H9 (cell line): ENCODE results near the gene AGXT. TPM values are rescaled to one million over a fixed set of nuclear protein-coding genes. Genes with fewer than 3 reads are reported as not detected.

Source experiments
- DNase-seq: peaks from one replicate; pipeline ENCODE4 v3.0.0-alpha.2; 2017
- H2AFZ ChIP-seq: one replicate; pipeline ENCODE4 v1.6.1; 2013; ENCODE audit warnings: mild to moderate bottlenecking, low read length, control low read depth, moderate library complexity
- H2AK5ac ChIP-seq: 2 replicates; pipeline ENCODE4 v1.6.1; 2013; ENCODE audit warnings: low read length, control low read depth, mixed read lengths; ENCODE audit not compliant: insufficient read length
- H2BK120ac ChIP-seq: one replicate; pipeline ENCODE4 v1.6.1; 2013; ENCODE audit warnings: low read depth, mild to moderate bottlenecking, low read length, control low read depth, inconsistent platforms; ENCODE audit not compliant: poor library complexity, severe bottlenecking
- H2BK12ac ChIP-seq: 2 replicates; pipeline ENCODE4 v1.6.1; 2013; ENCODE audit warnings: low read length, control low read depth, mixed read lengths, low read depth; ENCODE audit not compliant: insufficient read length
- H2BK15ac ChIP-seq: 2 replicates; pipeline ENCODE4 v1.6.1; 2013; ENCODE audit warnings: low read depth, low read length, control low read depth
- H2BK20ac ChIP-seq: one replicate; pipeline ENCODE4 v1.6.1; 2013; ENCODE audit warnings: low read depth, mild to moderate bottlenecking, low read length, control low read depth, inconsistent platforms; ENCODE audit not compliant: poor library complexity, severe bottlenecking
- H2BK5ac ChIP-seq: 2 replicates; pipeline ENCODE4 v1.6.1; 2013; ENCODE audit warnings: low read length, control low read depth, mixed read lengths; ENCODE audit not compliant: insufficient read length
- H3K14ac ChIP-seq: 2 replicates; pipeline ENCODE4 v1.6.1; 2013; ENCODE audit warnings: low read length, control low read depth; ENCODE audit not compliant: insufficient read depth
- H3K18ac ChIP-seq: 2 replicates; pipeline ENCODE4 v1.6.1; 2013; ENCODE audit warnings: low read depth, mild to moderate bottlenecking, mixed read lengths, low read length, control low read depth; ENCODE audit not compliant: insufficient read length
- H3K23ac ChIP-seq: 2 replicates; pipeline ENCODE4 v1.6.1; 2013; ENCODE audit warnings: low read length, control low read depth, mixed read lengths, low read depth; ENCODE audit not compliant: insufficient read length
- H3K23me2 ChIP-seq: 2 replicates; pipeline ENCODE4 v1.6.1; 2013; ENCODE audit warnings: low read depth, mild to moderate bottlenecking, mixed read lengths, low read length, control low read depth; ENCODE audit not compliant: insufficient read length, poor library complexity, severe bottlenecking
- H3K27ac ChIP-seq: 2 replicates; pipeline ENCODE4 v1.5.1; 2013; ENCODE audit warnings: low read length, control low read depth, mixed read lengths, low read depth; ENCODE audit not compliant: insufficient read length
- H3K27me3 ChIP-seq: 2 replicates; pipeline ENCODE4 v1.6.1; 2013; ENCODE audit warnings: low read length, control low read depth, inconsistent platforms; ENCODE audit not compliant: insufficient read depth
- H3K4ac ChIP-seq: 2 replicates; pipeline ENCODE4 v1.6.1; 2013; ENCODE audit warnings: low read depth, mild to moderate bottlenecking, control low read depth, inconsistent platforms, low read length, moderate library complexity
- H3K4me1 ChIP-seq: 2 replicates; pipeline ENCODE4 v1.6.1; 2013; ENCODE audit warnings: low read length, control low read depth, inconsistent platforms; ENCODE audit not compliant: insufficient read depth
- H3K4me2 ChIP-seq: 2 replicates; pipeline ENCODE4 v1.6.1; 2013; ENCODE audit warnings: low read length, control low read depth, mixed read lengths; ENCODE audit not compliant: insufficient read length, insufficient read depth
- H3K56ac ChIP-seq: 2 replicates; pipeline ENCODE4 v1.6.1; 2013; ENCODE audit warnings: low read depth, mild to moderate bottlenecking, mixed read lengths, low read length, control low read depth; ENCODE audit not compliant: insufficient read length
- H3K79me1 ChIP-seq: 2 replicates; pipeline ENCODE4 v1.6.1; 2013; ENCODE audit warnings: low read depth, mild to moderate bottlenecking, moderate library complexity, low read length, control low read depth, inconsistent platforms; ENCODE audit not compliant: insufficient read depth, poor library complexity, severe bottlenecking
- H3K79me2 ChIP-seq: 2 replicates; pipeline ENCODE4 v1.6.1; 2013; ENCODE audit warnings: low read length, control low read depth, inconsistent platforms; ENCODE audit not compliant: insufficient read depth
- H3K9ac ChIP-seq: 2 replicates; pipeline ENCODE4 v1.6.1; 2013; ENCODE audit warnings: low read length, control low read depth, mixed read lengths; ENCODE audit not compliant: insufficient read length; ENCODE audit errors: extremely low read depth
- H3K9me3 ChIP-seq: one replicate; pipeline ENCODE4 v1.6.1; 2013; ENCODE audit warnings: low read depth, low read length, inconsistent platforms; ENCODE audit not compliant: control insufficient read depth
- H3T11ph ChIP-seq: one replicate; pipeline ENCODE4 v1.6.1; 2013; ENCODE audit warnings: mild to moderate bottlenecking, low read length, control low read depth, inconsistent platforms
- H4K20me1 ChIP-seq: one replicate; pipeline ENCODE4 v1.6.1; 2013; ENCODE audit not compliant: control insufficient read depth, insufficient read length, insufficient read depth
- H4K5ac ChIP-seq: 2 replicates; pipeline ENCODE4 v1.6.1; 2013; ENCODE audit warnings: low read depth, mild to moderate bottlenecking, mixed read lengths, low read length, control low read depth; ENCODE audit not compliant: insufficient read length
- H4K8ac ChIP-seq: replicated peaks from 2 replicates; pipeline ENCODE4 v1.6.1; 2013; ENCODE audit warnings: low read length, control low read depth, mixed read lengths, low read depth; ENCODE audit not compliant: insufficient read length
- H4K91ac ChIP-seq: 2 replicates; pipeline ENCODE4 v1.6.1; 2013; ENCODE audit warnings: low read depth, mild to moderate bottlenecking, moderate library complexity, mixed read lengths, low read length, control low read depth; ENCODE audit not compliant: insufficient read length
- H3K27ac Mint-ChIP-seq, 3 experiments: 2 replicates in 2 of 3; 3 replicates in 1 of 3; pipeline ENCODE4 v1.8.0; 2020 to 2021; ENCODE audit warnings: mixed read lengths in 3 of 3, mild to moderate bottlenecking in 1 of 3, moderate library complexity in 1 of 3
- H3K27me3 Mint-ChIP-seq: 2 replicates; pipeline ENCODE4 v1.8.0; 2021; ENCODE audit warnings: low read depth, mild to moderate bottlenecking, moderate library complexity, mixed read lengths
- H3K36me3 Mint-ChIP-seq, 3 experiments: 2 replicates in 2 of 3; 3 replicates in 1 of 3; pipeline ENCODE4 v1.8.0; 2020 to 2021; ENCODE audit warnings: low read depth in 3 of 3, mixed read lengths in 3 of 3; ENCODE audit not compliant: insufficient read depth in 1 of 3
- H3K4me1 Mint-ChIP-seq, 2 experiments: 2 replicates each; pipeline ENCODE4 v1.8.0; 2020; ENCODE audit warnings: mixed read lengths in 2 of 2
- H3K4me3 Mint-ChIP-seq, 2 experiments: 2 replicates in 1 of 2; 3 replicates in 1 of 2; pipeline ENCODE4 v1.8.0; 2020 to 2021; ENCODE audit warnings: mild to moderate bottlenecking in 2 of 2, mixed read lengths in 2 of 2, moderate library complexity in 1 of 2
- H3K9me3 Mint-ChIP-seq, 2 experiments: 2 replicates in 1 of 2; 3 replicates in 1 of 2; pipeline ENCODE4 v1.8.0; 2020; ENCODE audit warnings: mild to moderate bottlenecking in 2 of 2, mixed read lengths in 2 of 2, moderate library complexity in 1 of 2
- CTCF ChIP-seq: fragments of 200-600 bp; sonication (generic); conservative IDR thresholded peaks from 3 replicates; pipeline ENCODE4 v1.8.0; 2021; ENCODE audit warnings: antibody characterized with exemption, mild to moderate bottlenecking
- WGBS: extraction: QIAGEN DNeasy Blood & Tissue Kit; methylation state at CpG from one replicate; pipeline ENCODE4 v1.1.7; 2013; ENCODE audit warnings: missing lambda C conversion rate, low lambda C conversion rate, mixed read lengths; ENCODE audit not compliant: insufficient read length; ENCODE audit errors: extremely low coverage; 5-methylcytosine and 5-hydroxymethylcytosine counted together
- total RNA-seq: library from RNA; stranded (reverse); gene quantifications from 2 replicates; pipeline ENCODE4 v1.2.1, GENCODE V29; 2021

AGXT gene
- total RNA-seq, 1 experiment from 2014 or later, result not detected

GRCh38 chr2:240899468-240899865 is 30.8 kb downstream of the AGXT start:
- Histone ChIP-seq H3K27me3 (no peaks in the 10 kb centered on the region), H4K91ac (no peak overlapping the region), H3K18ac (no peak overlapping the region), H3K14ac (no peak overlapping the region), H2BK15ac (no peak overlapping the region), H2AK5ac (no peak overlapping the region), H3K4me1 (no peaks in the 10 kb centered on the region), H2BK120ac (no peak overlapping the region), H3T11ph (no peak overlapping the region), H3K4me2 (no peak overlapping the region), H4K8ac (no peak overlapping the region), H4K5ac (no peak overlapping the region), H2BK20ac (no peak overlapping the region), H3K23ac (no peak overlapping the region), H2BK12ac (no peak overlapping the region), H4K20me1 (no peaks in the 10 kb centered on the region), H3K56ac (no peak overlapping the region), H3K9me3 (no peaks in the 10 kb centered on the region), H3K4ac (no peak overlapping the region), H3K79me2 (no peaks in the 10 kb centered on the region), H3K9ac (no peak overlapping the region), H3K23me2 (no peaks in the 10 kb centered on the region), H2BK5ac (no peak overlapping the region), H2AFZ (no peak overlapping the region), H3K79me1 (no peaks in the 10 kb centered on the region), H3K27ac (no peak overlapping the region)
- no peak for DNase-seq
- no CpG with 5 or more reads among the region's 19 CpGs for WGBS
- peaks cover 8% of the 10 kb centered on the region for H3K27me3 Mint-ChIP-seq
- H3K36me3 Mint-ChIP-seq, result peaks cover 3 to 10% (median 5%) of the 10 kb centered on the region in 3 experiments; a peak in 5 of 7 replicates
- peaks cover 12% of the 10 kb centered on the region in 2 experiments for H3K9me3 Mint-ChIP-seq
- TF ChIP-seq CTCF, result no peak
- H3K4me1 Mint-ChIP-seq, result peaks cover 7 to 16% of the 10 kb centered on the region in 2 experiments
- no peak overlapping the region for H3K4me3 Mint-ChIP-seq
- 0 out of 7 replicates have a peak overlapping the region, but pooled peaks of 1 of the 3 experiments have one; percentile 27 for H3K27ac Mint-ChIP-seq
